SK-N-SH treated with all-trans-retinoic acid at 6 μM for 48 hours (cell line): ENCODE measurements around the gene CAPN11.

Experiments
- ARNTL ChIP-seq: fragments of 450-650 bp; formaldehyde crosslinking; IDR thresholded peaks from 2 replicates; pipeline ENCODE4 v1.5.0; 2020; ENCODE audit warnings: low read depth, mild to moderate bottlenecking, moderate library complexity, borderline replicate concordance
- CSDC2 ChIP-seq: fragments of 250-450 bp; sonication (Bioruptor Pico); IDR thresholded peaks from 2 replicates; pipeline ENCODE4 v1.5.0; 2020; ENCODE audit warnings: mild to moderate bottlenecking, moderate library complexity
- CSRNP3 ChIP-seq: fragments of 250-450 bp; sonication (Bioruptor Pico); IDR thresholded peaks from 2 replicates; pipeline ENCODE4 v1.5.1; 2021; ENCODE audit warnings: mild to moderate bottlenecking, moderate library complexity
- GLIS3 ChIP-seq: fragments of 250-450 bp; sonication (Bioruptor Pico); IDR thresholded peaks from 2 replicates; pipeline ENCODE4 v1.5.0; 2020; ENCODE audit warnings: mild to moderate bottlenecking, moderate library complexity
- ISL1 ChIP-seq: fragments of 250-450 bp; sonication (Bioruptor Pico); IDR thresholded peaks from 2 replicates; pipeline ENCODE4 v2.1.2; 2022; ENCODE audit warnings: mild to moderate bottlenecking, moderate library complexity
- OSR1 ChIP-seq: fragments of 250-450 bp; sonication (Bioruptor Pico); IDR thresholded peaks from 2 replicates; pipeline ENCODE4 v1.8.0; 2022; ENCODE audit warnings: moderate library complexity, mild to moderate bottlenecking, inconsistent platforms
- PATZ1 ChIP-seq: fragments of 250-450 bp; sonication (Bioruptor Pico); IDR thresholded peaks from 2 replicates; pipeline ENCODE4 v1.8.0; 2020; ENCODE audit warnings: mild to moderate bottlenecking, moderate library complexity, borderline replicate concordance
- PPARA ChIP-seq: fragments of 250-450 bp; sonication (Bioruptor Pico); IDR thresholded peaks from 2 replicates; pipeline ENCODE4 v1.5.0; 2020; ENCODE audit warnings: mild to moderate bottlenecking, borderline replicate concordance
- TCF4 ChIP-seq: fragments of 250-450 bp; sonication (Bioruptor Pico); IDR thresholded peaks from 2 replicates; pipeline ENCODE4 v1.8.0; 2021; ENCODE audit warnings: mild to moderate bottlenecking, moderate library complexity, borderline replicate concordance
- TSHZ2 ChIP-seq: fragments of 250-450 bp; sonication (Bioruptor Pico); IDR thresholded peaks from 2 replicates; pipeline ENCODE4 v1.5.0; 2020; ENCODE audit warnings: mild to moderate bottlenecking, moderate library complexity
- ZNF8 ChIP-seq: fragments of 450-650 bp; formaldehyde crosslinking; IDR thresholded peaks from 2 replicates; pipeline ENCODE4 v1.5.0; 2020; ENCODE audit warnings: mild to moderate bottlenecking, moderate library complexity

DNA sequence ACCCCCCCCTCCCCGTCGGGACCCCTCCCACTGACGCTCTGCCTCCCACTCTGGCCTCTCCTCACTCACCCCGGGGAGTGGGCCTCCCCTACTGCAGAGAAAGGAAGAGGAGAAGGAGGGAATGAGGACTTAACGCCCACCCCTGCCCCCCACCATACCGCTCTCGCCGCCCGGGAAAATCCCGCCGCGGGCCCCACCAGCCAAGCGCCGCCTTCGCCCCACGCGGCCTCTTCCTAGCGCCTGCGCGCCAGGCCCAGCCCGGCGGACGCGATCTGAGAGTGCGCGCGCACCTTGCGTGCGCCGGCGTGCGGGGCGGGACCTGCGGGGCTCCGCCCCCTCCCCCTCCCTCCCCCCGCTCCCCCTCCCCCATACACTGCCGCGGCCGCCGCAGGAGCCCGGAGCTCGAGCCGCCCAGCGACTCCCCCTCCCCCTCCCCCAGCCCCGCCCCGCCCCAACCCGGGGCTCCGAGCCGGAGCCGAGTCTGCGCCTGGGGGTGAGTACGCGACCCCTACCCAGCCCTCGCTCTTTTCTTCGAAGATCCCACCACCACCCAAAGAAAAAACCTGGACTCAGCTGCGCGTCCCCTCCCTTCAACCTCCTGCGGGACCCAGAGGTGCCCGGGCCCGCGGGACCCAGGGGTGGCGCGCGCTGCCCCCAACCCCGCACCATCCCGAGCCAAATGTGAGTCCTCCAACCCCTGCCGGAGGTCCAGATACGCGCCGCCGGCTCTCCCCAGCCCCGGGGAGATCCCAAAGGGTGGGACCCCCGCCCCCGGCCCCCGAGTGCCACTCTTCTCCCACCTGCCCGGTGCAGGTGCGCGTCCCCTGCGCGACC is 31.2 kb upstream of the CAPN11 start, which contains the start of the genes MRPL14 and TMEM63B:
- no peak for TF ChIP-seq TCF4 (CRISPR knock-in tag)
- no peak for TF ChIP-seq ISL1 (CRISPR knock-in tag)
- TF ChIP-seq CSDC2 (CRISPR knock-in tag), result no peak
- TF ChIP-seq TSHZ2 (CRISPR knock-in tag), result no peak
- no peak for TF ChIP-seq OSR1
- no peak for TF ChIP-seq ARNTL (CRISPR knock-in tag)
- TF ChIP-seq PPARA, result no peak
- no peak for TF ChIP-seq GLIS3
- no peak for TF ChIP-seq CSRNP3
- no peak for TF ChIP-seq PATZ1
- TF ChIP-seq ZNF8 (CRISPR knock-in tag), result no peak
